Thyroid gland (tissue), 4 donors: ENCODE results near the gene GNG4.

Experiments used
- POLR2A ChIP-seq, 2 donors: fragments of 450-650 bp; IDR thresholded peaks; one replicate each; pipeline ENCODE4 v1.6.1; 2017; ENCODE audit warnings: antibody characterized with exemption in 2 of 2, mild to moderate bottlenecking in 2 of 2, moderate library complexity in 1 of 2
- TF ChIP-seq, protein P1 (sequence below), 6 experiments: fragments of 200-600 bp in 3 of 6; fragments of 450-650 bp in 3 of 6; sonication (generic) in 3 of 6; IDR thresholded peaks; one replicate each; pipeline ENCODE4 v1.5.1; 2016 to 2019; ENCODE audit warnings: antibody characterized with exemption in 6 of 6, mild to moderate bottlenecking in 2 of 6, inconsistent platforms in 1 of 6, moderate library complexity in 1 of 6

DNA sequence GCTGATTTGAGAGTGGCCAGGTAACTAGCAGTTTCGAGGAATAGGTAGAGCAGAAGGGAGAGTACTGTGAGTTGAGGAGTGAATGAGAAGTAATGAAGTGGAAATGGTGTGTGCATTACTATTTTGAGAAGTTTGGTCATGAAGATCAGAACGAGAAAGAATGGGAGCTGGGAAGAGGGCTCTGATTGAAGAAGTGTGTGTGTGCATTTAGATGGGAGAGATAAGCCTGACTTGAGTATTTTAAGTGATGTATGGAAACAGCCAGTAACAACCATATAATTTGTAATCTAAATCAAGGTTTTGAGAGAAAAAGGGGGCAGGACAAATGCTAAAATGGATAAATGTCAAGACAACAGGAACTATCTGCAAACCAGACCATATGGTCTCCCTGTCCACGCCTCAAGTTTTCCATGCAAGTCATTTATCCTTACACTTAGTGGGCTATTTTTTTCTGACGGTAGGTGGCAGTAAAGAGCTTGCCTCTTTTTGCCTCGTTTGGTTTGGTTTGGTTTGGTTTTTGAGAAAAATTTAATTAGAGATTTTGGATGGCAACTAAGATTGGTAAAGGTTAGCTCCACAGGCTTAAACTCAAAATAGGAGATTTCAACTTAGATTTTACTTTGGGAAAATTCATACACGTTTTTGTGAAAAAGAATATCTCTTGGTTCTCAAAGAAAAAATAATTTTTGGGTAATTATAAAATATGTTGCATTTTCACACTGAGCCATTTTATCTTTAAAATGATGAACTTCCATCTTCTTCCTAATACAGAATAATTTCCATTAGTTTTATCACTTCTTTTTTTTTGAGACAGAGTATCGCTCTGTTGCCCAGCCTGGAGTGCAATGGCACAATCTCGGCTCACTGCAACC, 135.9 kb downstream of the GNG4 start:
- TF ChIP-seq POLR2A (IDR thresholded peaks at IDR 0.05): no peak
- TF ChIP-seq, protein P1, sequence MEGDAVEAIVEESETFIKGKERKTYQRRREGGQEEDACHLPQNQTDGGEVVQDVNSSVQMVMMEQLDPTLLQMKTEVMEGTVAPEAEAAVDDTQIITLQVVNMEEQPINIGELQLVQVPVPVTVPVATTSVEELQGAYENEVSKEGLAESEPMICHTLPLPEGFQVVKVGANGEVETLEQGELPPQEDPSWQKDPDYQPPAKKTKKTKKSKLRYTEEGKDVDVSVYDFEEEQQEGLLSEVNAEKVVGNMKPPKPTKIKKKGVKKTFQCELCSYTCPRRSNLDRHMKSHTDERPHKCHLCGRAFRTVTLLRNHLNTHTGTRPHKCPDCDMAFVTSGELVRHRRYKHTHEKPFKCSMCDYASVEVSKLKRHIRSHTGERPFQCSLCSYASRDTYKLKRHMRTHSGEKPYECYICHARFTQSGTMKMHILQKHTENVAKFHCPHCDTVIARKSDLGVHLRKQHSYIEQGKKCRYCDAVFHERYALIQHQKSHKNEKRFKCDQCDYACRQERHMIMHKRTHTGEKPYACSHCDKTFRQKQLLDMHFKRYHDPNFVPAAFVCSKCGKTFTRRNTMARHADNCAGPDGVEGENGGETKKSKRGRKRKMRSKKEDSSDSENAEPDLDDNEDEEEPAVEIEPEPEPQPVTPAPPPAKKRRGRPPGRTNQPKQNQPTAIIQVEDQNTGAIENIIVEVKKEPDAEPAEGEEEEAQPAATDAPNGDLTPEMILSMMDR (IDR thresholded peaks at IDR 0.05): peak; percentile 63 to 92 (median 80)
